UCSD-AML1 (cell line): ENCODE measurements around the gene SRRT.

Source experiments
- DNase-seq: peaks from one replicate; lab custom pipeline; 2025; ENCODE audit not compliant: unreplicated experiment; lab: John Stamatoyannopoulos, UW

Gene SRRT

GRCh38 chr7:100874577-100875355, at the start of gene SRRT:
TSS of gene SRRT (plus strand) at chr7:100875103. CDS start at chr7:100875591, 488 bp downstream.
- DNase-seq, result peak; percentile 90

- no peak for DNase-seq
These were observed 49.7 kb upstream of the SRRT start for GRCh38 chr7:100825215-100825671.

- peak; percentile 10 for DNase-seq
These were observed 49.0 kb upstream of the SRRT start for GRCh38 chr7:100825751-100826513.

GRCh38 chr7:100826514-100827329, 48.2 kb upstream of the SRRT start:
- peak; percentile 17 for DNase-seq

GRCh38 chr7:100827330-100828226, 47.3 kb upstream of the SRRT start, which contains the start of gene EPHB4:
TSS of gene EPHB4 (minus strand) at chr7:100827523. CDS start at chr7:100827030, 493 bp downstream.
- peak; percentile 43 for DNase-seq

GRCh38 chr7:100829150-100829716, 45.7 kb upstream of the SRRT start:
- no peak for DNase-seq

GRCh38 chr7:100830396-100830795, 44.5 kb upstream of the SRRT start:
- no peak for DNase-seq

GRCh38 chr7:100832281-100832633, 42.6 kb upstream of the SRRT start:
- DNase-seq, result no peak

GRCh38 chr7:100835903-100836811, 38.7 kb upstream of the SRRT start:
- DNase-seq, result peak; percentile 22

- no peak for DNase-seq
These were observed 38.1 kb upstream of the SRRT start for GRCh38 chr7:100836812-100837098.

GRCh38 chr7:100837099-100837836, 37.6 kb upstream of the SRRT start:
- DNase-seq, result no peak

GRCh38 chr7:100839361-100839760, 35.5 kb upstream of the SRRT start:
- DNase-seq, result no peak

GRCh38 chr7:100840470-100841100, 34.3 kb upstream of the SRRT start:
- no peak for DNase-seq

GRCh38 chr7:100847360-100847759, 27.5 kb upstream of the SRRT start:
- DNase-seq, result no peak

- peak; percentile 82 for DNase-seq
These were observed 22.6 kb upstream of the SRRT start, which contains the start of gene SLC12A9 for GRCh38 chr7:100852048-100852872. TSS of gene SLC12A9 (plus strand) at chr7:100852713. CDS start at chr7:100854198, 1,485 bp downstream.

- no peak for DNase-seq
These were observed 20.6 kb upstream of the SRRT start for GRCh38 chr7:100854146-100854895.
